Activated CD8-positive, alpha-beta memory T cell treated with anti-CD3 and anti-CD28 coated beads, Interleukin-2, amount 50 U/mL, for 24 hours (primary cell): ENCODE results near the gene SLC2A13.

Experiments
- DNase-seq: peaks from one replicate; pipeline ENCODE4 v3.0.0-alpha.2; 2020; ENCODE audit errors: extremely low read depth

Gene SLC2A13

GRCh38 chr12:39993268-39993667, 112.6 kb downstream of the SLC2A13 start:
- DNase-seq: no peak

DNA sequence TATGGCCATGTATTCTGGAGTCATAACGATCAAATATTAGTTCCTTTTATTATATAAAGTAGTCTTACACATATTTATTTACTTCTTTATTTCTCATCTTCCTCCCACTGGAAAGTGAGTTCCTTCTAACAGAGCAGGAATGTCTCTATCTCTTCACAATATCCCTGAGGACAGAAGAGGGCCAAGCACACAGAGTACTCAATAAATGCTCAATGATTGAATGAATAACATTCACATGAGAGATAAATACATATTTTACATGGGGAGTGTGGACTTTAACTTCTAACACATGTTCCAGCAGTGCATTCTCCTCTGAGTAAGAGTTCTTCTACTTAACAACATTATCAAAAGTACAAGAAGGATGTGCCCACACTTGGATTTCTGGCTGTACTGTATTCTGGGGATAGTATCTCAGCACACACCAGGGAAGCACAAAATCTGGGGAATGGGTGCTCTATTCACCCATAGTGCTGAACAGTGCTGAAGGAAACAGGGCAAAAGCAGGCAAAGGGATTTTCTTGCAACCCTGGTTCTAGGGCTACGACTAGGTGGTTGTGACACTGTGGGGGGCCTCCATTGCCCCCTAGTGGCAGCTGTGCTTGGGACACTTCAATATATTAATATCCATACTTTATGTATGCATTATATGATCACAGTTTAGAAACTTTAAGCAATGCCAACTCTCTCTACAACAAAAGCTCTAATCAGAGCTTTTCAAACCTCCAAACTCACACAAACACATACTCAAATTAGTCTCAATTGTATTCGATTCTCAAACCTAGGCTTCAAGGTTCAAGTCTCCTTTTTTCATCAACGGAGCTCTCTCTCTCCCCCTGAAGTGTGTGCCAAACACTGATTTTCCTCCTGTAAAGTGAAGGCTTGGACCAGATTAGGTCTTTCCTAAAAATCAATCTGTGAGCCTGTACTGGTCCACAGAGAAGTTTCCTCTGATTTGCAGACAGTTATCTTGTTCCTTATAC, 115.5 kb downstream of the SLC2A13 start:
- DNase-seq: peak; percentile 12

- DNase-seq: no peak
These were observed 116.4 kb downstream of the SLC2A13 start for GRCh38 chr12:39989501-39989900.

DNA sequence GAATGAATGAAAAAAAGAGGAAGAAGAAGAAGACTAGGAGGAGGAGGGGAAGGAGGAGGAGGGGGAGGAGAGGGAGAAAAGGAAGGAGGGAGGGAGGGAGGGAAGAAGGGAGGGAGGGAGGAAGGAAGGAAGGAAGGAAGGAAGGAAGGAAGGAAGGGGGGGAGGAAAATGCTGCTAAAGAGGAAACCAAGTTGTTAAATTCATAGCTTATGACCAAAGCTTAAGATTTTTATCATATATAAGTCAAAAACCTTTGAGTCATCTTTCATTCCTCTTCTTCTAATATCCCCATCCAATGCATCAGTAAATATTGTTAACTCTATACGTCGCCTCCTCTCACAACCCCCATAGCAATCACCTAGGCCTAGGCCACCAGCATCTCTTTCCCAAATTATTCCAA, 117.3 kb downstream of the SLC2A13 start:
- no peak for DNase-seq

GRCh38 chr12:39986674-39987073, 119.2 kb downstream of the SLC2A13 start:
- DNase-seq: no peak

DNA sequence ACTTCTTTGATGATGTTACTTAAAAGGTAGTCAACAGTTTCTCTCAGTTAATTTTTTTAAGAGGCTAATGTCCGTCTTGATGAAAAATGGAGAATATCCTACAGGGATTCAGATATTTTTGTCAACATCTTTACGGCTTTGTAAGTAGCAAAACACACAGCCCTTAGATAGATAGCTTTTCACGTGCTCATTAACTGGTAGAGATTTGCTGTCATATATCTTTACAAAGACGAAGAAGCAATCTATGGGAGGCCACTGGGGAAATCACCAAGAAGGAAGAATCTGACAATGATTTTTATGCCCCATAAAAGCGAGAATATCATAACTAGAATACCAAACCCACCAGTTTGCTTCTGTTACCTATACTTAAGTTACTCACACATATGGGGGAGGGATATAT, 121.2 kb downstream of the SLC2A13 start:
- DNase-seq: no peak

GRCh38 chr12:39975374-39975918, 130.4 kb downstream of the SLC2A13 start:
- no peak for DNase-seq

- no peak for DNase-seq
These were observed 133.8 kb downstream of the SLC2A13 start for GRCh38 chr12:39972119-39972518.

DNA sequence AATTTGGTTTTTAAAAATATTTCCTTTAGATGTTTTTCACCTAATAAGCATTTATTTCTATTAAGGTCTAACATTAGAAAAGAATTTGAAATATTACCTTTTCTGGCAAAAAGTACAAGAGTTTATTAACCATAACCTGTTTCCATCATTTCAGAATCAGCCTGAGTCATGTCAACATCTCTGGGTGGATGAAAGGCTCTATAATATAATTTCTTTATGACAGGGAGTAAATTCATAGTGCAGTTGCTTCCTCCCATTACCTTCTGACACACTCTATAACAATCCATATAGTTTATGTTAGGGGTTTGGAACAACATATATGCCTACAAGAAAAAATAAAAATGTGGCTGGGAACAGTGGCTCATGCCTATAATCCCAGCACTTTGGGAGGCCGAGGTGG, 134.5 kb downstream of the SLC2A13 start:
- no peak for DNase-seq

DNA sequence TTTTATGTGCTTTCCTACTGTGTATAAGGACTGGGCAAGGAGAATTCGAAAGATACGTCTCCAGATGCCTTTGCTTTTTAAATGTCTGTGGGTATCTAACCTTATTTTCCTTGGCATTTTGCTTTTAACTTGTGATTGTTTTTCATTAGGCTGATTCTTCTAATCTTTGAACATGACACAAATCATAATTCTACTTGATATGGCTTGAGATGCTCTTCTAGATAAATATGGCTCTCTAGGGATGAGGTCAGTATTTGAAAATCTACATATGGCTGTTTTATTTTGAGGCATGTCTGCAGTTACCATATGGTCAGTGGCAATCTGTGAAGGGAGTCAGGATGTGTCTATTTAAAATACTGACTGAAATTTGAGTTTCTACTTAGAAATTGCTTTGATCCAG, 139.2 kb downstream of the SLC2A13 start:
- no peak for DNase-seq

DNA sequence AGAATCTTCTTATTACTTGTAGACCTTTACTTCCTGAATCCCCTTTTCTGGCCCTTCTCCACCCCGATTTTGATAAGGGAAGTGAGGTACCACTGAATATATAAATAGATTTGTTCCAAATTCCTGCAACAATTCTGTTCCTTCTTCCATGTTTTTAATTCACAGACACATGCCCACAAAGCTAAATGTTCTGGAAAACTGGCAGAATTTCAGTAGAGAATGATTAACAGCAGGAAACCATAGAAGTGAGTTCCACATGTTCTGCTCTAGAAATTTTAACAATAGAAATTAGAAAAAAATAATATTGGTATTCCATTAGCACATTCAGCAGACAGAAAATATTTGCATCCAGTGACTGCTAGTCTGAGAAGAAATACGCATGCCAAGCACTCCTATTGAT, 139.6 kb downstream of the SLC2A13 start:
- no peak for DNase-seq

- no peak for DNase-seq
These were observed 146.4 kb downstream of the SLC2A13 start for GRCh38 chr12:39959467-39959866.

DNA sequence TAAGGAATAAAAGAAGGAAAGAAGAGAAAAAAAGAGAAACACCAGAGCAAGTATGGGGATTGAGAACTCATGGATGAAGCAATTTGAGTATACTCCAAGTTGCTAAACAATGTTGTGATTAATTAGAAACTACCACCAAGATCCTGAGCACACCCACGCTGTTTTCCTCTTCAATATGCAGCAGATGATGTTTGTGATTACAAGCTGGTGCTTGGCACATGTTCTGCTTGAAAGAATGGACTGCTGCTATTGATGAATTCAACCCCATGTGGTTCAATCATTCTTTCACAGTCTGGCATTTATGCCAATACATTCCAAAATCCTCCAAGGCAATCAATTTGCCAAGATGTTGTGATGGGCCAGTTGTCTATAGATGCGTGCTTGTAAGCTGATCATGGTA, 146.8 kb downstream of the SLC2A13 start:
- DNase-seq: no peak

DNA sequence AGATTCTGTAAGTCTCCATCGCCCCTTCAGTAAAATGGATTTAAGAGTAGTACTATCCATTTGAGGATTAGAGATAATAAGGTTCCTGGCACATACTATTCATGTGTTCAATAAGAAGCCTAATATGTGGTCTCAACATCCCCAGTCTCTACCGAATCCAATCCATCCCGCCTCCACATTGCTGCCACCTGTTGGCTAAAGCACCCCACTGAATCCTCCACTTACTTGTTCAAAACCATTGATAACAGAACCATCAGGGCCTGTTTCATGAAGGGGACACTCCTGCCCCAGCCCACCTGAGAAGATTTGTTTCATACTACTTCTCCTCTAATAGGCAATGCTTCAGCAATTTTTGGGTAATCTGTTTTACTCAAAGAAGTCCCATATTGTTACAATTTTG, 147.5 kb downstream of the SLC2A13 start:
- no peak for DNase-seq

DNA sequence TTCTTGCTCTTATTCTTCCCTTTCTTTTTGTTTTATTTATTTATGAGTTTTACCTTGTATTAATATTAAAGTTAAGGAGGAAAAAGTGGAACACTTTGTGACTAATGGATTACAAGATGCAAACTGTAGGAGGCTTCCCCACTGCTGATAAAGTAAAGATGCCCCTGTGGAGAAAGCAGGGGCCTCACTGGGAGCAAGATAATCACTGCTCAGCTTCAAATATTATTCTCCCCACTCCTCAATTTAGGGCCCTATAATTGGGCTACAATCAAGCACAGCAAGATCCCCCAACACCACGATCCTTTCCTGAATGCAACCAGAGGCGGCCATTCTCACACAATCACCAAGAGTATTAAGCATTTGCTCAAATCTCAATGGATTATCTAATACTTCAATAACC, 149.2 kb downstream of the SLC2A13 start:
- no peak for DNase-seq

DNA sequence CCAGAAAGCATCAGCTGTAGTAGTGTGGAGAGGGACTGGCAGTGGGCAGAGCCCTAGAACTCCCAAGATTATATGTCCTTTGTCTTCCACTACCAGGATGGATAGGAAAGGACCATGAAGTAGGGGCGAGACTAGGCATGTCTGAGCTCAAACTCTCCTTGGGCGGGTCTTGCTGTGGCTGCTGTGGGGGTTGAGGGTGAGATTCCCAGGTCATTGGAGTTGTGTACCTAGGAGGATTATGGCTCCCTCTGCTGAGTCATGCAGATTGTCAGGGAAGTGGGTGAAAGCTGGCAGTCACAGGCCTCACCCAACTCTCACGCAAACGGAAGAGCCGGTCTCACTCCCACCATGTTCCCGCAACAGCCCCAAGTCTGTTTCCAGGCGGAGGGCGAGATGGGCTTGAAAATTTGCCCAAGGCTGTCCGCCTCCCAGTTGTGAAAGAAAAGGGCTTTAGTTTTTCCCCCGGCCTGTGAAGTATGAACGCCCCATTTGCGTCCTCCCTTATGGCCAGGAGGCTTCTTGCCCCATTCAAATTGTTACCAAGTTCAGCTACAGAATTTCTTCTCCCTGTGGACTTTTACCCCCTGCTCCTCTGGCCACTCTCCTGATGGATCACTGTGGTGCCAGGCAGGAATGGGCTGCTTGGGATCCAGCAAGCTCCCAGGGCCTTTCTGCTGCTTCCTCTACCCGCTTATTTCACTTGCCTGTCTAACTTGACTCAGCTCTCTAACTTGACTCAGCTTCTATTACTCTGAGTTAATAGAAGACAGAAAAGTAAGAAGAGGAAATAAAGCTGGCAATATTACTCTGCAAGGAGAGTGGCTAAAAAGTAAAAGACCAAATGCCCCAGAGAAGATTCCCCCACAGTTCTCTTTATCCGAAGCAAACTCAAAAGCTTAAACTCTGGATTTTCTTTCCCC, 159.3 kb downstream of the SLC2A13 start:
- no peak for DNase-seq

DNA sequence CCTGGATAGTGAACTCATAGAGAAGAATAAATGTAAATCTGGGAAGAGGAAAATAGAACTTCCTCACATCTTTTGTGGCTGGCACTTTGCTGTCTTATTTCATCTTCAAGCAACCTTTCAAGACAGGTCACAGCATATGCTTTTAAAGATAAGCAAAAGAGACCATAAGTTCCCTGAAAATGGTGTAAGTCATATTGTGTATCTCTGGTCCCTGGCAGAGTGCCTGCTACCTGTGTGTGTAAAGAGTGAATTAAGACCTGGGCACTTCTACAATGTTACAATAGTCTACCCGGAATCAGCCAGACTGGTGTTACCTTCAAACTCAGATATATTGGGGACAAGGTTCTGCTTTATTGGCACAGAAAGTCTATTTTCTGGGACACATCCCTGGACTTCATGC, 168.8 kb downstream of the SLC2A13 start:
- no peak for DNase-seq

DNA sequence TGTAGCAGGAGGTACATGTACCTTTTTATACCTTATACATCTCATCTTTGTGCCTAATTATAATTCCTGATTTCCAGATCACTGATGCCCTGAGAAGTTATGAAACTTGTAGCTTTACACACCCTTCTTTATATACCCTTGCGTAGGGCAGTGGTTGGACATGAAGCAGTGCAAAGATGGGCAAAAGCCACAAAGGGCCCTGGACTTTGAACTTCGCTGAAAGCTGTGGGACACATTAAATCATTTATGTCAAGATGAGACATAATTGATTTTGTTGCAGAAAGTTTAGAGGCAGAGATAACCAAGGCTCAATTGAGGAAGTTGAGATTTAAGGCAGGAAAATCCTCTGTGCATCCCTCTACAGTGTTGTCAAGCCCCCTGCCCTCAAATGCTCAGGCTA, 170.0 kb downstream of the SLC2A13 start:
- no peak for DNase-seq

DNA sequence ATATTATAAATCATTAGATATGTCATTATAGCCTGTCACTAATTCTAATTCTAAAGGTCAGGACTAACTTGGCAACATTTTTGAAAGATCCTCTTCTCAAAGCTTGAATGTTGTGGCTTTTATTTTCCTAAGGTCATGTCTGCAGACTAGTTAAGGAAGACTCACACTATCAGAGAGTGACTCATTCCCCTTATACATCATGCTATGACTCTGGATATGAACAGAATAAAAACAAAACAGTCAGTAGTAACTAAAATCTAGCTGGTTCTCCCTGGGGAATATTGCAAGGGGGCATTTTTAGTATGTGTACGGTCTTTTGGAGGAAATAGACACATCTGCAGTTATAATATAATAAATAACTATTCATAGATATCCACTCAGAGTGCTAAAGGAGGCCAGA, 170.6 kb downstream of the SLC2A13 start:
- no peak for DNase-seq

DNA sequence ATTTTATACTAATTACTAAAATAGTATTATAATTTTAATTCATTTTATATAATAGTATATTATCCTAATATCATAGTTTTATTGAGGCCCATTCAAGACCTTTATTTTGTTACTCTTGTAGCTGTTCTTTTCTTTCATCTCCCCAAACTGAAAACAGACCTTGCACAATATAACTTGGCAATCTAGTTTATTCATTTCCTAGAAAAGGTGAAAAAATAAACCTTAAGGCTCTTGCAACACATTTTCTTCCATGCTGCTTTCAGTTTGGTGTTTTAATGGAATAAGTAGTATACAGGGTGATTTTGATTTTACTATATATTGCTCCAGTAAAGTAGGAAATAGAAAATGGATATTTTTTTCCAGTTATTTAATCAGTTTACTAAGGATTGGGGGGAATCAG, 174.0 kb downstream of the SLC2A13 start:
- no peak for DNase-seq

GRCh38 chr12:39931231-39931630, 174.7 kb downstream of the SLC2A13 start:
- no peak for DNase-seq

DNA sequence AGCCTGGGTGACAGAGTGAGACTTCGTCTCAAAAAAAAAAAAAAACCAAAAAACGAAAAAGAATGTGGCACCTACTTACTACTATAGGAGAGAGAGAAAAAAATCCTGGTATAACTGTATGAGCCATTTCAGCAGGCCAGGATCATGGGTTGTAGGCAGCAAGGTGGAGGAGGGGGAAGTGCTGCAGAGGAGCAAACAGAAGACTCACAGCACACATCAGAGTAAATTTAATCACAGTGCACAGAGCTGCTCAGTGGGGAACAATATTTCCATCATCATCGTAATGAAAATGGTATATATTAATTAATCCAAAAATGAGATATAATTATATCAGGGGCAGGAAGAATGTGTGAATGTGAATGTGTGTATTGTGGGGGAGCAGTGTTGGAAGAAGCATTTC, 175.8 kb downstream of the SLC2A13 start:
- DNase-seq: no peak
